ENCODE measurements around the gene PRSS36.

The PRSS36 gene

DNA sequence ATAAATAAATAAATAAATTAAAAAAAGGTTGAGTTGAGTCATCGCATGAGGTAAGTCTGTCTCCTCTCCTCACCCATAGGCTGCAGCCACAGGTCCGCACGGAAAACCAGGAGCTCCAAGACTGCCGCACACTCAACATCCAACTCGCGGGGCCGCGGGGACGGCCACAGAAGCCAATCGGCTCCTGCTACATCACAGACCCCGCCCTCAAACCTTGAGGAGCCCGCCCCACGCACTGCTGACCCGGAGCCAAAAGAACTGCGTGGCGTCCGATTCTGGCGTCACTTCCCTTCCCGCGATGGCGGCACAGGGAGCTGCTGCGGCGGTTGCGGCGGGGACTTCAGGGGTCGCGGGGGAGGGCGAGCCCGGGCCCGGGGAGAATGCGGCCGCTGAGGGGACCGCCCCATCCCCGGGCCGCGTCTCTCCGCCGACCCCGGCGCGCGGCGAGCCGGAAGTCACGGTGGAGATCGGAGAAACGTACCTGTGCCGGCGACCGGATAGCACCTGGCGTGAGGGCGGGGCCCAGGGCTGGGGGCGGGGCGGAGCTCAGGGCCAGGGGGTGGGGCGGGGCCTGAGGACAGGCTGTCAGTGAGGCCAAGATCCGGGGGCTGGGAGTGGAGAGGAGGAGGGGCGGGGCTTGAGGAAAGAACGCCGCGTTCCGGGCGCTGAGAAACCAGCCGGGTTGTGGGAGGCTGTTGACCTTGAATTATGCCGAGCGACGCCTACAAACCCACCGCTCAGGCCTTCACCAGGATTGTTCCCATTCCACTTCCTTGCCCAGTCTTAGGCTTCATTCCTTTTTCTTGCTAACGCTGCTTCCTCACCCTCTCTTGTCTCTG, 32.3 kb downstream of the PRSS36 start, which contains the start of gene KAT8:
TSS of gene KAT8 (plus strand) at position 281 of the 839 bp plus-strand sequence. CDS start at position 299, 18 bp downstream.
- H3K4me3 ChIP-seq (ENCODE audit: low read depth in 1 of 2, low read length in 1 of 2) = peak within 1 kb of the TSS; percentile 70 to 99
- H3K36me3 ChIP-seq = peaks cover 27% of the 10 kb centered on the region
- TF ChIP-seq, protein P1, sequence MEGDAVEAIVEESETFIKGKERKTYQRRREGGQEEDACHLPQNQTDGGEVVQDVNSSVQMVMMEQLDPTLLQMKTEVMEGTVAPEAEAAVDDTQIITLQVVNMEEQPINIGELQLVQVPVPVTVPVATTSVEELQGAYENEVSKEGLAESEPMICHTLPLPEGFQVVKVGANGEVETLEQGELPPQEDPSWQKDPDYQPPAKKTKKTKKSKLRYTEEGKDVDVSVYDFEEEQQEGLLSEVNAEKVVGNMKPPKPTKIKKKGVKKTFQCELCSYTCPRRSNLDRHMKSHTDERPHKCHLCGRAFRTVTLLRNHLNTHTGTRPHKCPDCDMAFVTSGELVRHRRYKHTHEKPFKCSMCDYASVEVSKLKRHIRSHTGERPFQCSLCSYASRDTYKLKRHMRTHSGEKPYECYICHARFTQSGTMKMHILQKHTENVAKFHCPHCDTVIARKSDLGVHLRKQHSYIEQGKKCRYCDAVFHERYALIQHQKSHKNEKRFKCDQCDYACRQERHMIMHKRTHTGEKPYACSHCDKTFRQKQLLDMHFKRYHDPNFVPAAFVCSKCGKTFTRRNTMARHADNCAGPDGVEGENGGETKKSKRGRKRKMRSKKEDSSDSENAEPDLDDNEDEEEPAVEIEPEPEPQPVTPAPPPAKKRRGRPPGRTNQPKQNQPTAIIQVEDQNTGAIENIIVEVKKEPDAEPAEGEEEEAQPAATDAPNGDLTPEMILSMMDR (IDR thresholded peaks at IDR 0.05) = no peak
- H3K27ac ChIP-seq = peak within 1 kb of the TSS; percentile 99
- no peaks in the 10 kb centered on the region for H3K9me3 ChIP-seq
- H3K27me3 ChIP-seq = no peaks in the 10 kb centered on the region
- peaks cover 52 to 59% of the 10 kb centered on the region in 2 experiments for H3K4me1 ChIP-seq (ENCODE audit: control insufficient read depth in 1 of 2, insufficient read depth in 1 of 2, low read depth in 1 of 2, low read length in 1 of 2)

DNA sequence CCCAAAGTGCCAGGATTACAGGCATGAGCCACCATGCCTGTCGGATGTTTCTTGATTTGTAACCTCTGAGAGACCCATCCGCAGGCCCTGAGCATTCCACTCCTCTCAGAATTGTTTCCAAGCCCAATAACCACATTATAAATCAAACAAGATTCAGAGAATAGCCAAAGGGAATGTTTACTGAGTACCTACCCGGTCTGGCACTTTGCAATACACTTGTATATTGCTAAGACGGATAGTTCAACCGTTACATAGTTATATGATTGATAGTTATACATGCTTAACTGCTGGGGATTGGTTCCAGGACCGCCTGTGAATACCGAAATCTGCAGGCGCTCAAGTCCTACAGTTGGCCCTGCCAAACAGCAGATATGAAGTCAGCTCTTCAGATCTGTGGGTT, 35.4 kb downstream of the PRSS36 start:
- H3K4me3 ChIP-seq (ENCODE audit: low read depth in 1 of 2, low read length in 1 of 2) = no peak overlapping the region
- H3K9me3 ChIP-seq = no peaks in the 10 kb centered on the region
- TF ChIP-seq, protein P1 (IDR thresholded peaks at IDR 0.05) = no peak
- H3K27me3 ChIP-seq = no peaks in the 10 kb centered on the region
- peaks cover 51 to 58% of the 10 kb centered on the region in 2 experiments for H3K4me1 ChIP-seq (ENCODE audit: control insufficient read depth in 1 of 2, insufficient read depth in 1 of 2, low read depth in 1 of 2, low read length in 1 of 2)
- H3K36me3 ChIP-seq = peaks cover 33% of the 10 kb centered on the region
- H3K27ac ChIP-seq = peak overlapping the region; percentile 93

DNA sequence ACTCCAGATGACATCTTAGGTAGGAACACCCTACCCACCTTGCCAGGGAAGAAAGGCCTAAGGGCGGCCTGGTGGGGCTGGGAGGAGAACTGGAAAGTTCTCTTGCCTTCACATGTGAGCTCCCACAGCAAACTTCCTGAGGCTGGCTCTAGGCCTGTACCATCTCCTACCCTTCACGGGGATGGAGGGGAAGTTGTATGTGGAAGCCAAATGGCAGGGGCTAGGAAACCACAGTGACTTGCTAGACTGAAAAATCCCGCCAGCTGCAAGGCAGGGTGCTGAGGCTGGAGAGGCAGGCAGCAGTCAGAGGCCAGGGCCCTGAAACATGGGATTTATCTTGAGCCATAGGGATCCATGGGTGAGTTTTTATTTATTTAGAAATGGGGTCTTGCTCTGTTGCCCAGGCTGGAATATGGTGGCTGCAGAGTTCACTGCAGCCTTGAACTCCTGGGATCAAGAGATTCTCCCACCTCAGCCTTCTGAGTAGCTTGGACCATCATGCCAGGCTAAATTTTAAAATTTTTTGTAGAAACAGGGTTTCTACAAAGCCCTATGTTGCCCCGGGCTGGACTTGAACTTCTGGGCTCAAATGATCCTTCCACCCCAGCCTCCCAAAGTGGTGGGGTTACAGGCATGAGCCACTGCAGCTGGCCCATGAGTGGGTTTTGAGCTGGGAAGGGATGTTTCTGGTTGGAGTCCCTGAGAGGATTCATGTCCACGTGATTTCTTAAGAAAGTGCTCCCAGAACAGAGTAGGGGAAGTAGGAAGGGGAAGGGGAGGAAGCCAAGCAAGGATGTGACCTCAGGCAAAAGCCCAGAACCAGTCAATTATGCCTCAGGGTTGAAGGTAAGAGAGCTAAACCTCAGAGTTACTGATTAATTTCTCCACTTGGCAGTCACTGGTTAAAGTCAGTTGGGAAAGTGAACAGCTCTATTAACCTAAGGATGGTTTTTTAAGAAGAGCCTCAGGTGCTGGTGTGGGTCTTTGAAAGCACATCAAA, 36.4 kb downstream of the PRSS36 start:
- peaks cover 37% of the 10 kb centered on the region for H3K36me3 ChIP-seq
- peaks cover 46 to 57% of the 10 kb centered on the region in 2 experiments for H3K4me1 ChIP-seq (ENCODE audit: control insufficient read depth in 1 of 2, insufficient read depth in 1 of 2, low read depth in 1 of 2, low read length in 1 of 2)
- no peaks in the 10 kb centered on the region for H3K27me3 ChIP-seq
- H3K9me3 ChIP-seq = no peaks in the 10 kb centered on the region
- TF ChIP-seq, protein P1 (IDR thresholded peaks at IDR 0.05) = no peak
- H3K27ac ChIP-seq = peak overlapping the region; percentile 93
- peak overlapping the region; percentile 1 to 43 for H3K4me3 ChIP-seq (ENCODE audit: low read depth in 1 of 2, low read length in 1 of 2)

DNA sequence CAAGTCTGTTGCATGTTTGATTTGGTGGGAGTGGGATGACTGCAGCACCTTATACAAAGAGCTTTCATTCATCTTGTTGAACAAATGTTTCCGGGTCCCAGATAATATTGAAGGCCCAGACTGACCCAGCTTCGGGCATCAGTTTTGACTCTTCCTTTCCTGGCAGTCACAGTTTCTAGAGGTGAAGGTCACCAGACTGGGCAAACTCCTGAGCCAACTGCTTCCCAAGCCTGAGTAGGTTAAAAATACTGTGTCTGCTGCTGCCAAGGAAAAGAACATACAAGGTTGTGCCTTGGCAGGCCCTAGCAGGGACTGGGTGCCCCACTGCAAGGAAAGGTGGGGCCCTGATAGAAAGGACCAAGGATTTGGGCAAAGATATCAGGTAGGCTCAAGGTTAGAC, 37.2 kb downstream of the PRSS36 start:
- peak overlapping the region; percentile 93 for H3K27ac ChIP-seq
- H3K4me1 ChIP-seq (ENCODE audit: control insufficient read depth in 1 of 2, insufficient read depth in 1 of 2, low read depth in 1 of 2, low read length in 1 of 2) = peaks cover 45 to 57% of the 10 kb centered on the region in 2 experiments
- no peaks in the 10 kb centered on the region for H3K27me3 ChIP-seq
- TF ChIP-seq, protein P1 (IDR thresholded peaks at IDR 0.05) = no peak
- no peaks in the 10 kb centered on the region for H3K9me3 ChIP-seq
- H3K36me3 ChIP-seq = peaks cover 37% of the 10 kb centered on the region
- H3K4me3 ChIP-seq (ENCODE audit: low read depth in 1 of 2, low read length in 1 of 2) = peak overlapping the region in 1 of 2 experiments; percentile 43

DNA sequence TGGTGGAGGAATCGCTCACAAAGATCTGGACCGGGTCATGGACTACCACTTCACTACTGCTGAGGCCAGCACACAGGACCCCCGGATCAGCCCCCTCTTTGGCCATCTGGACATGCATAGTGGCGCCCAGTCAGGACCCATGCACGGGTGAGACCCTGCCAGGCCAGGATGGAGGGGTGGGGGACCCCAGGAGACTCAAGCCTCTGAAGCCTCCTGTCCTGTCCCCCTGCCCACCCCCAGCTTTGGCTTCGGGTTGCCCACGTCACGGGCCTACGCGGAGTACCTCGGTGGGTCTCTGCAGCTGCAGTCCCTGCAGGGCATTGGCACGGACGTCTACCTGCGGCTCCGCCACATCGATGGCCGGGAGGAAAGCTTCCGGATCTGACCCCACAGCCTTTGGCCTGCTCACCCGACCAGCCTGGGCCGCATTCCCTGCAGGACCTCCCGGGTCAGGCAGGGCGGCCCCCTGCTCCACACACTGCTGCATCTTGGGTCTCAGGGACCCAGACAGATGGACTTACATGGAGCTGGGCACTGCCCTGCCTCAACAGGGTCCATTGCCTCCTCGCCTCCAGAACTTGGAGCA, 37.9 kb downstream of the PRSS36 start:
- peak overlapping the region; percentile 93 for H3K27ac ChIP-seq
- peaks cover 45 to 55% of the 10 kb centered on the region in 2 experiments for H3K4me1 ChIP-seq (ENCODE audit: control insufficient read depth in 1 of 2, insufficient read depth in 1 of 2, low read depth in 1 of 2, low read length in 1 of 2)
- H3K36me3 ChIP-seq = peaks cover 37% of the 10 kb centered on the region
- no peak overlapping the region for H3K4me3 ChIP-seq (ENCODE audit: low read depth in 1 of 2, low read length in 1 of 2)
- H3K9me3 ChIP-seq = no peaks in the 10 kb centered on the region
- TF ChIP-seq, protein P1 (IDR thresholded peaks at IDR 0.05) = no peak
- H3K27me3 ChIP-seq = no peaks in the 10 kb centered on the region
